GM12891 (cell line): Measurements from ENCODE around the gene CFAP46.

ENCODE experiments used
- PAX5 ChIP-seq: IDR thresholded peaks from 2 replicates; pipeline ENCODE4 v1.6.1; 2011; ENCODE audit warnings: low read length, moderate library complexity, mild to moderate bottlenecking; ENCODE audit not compliant: insufficient read depth, severe bottlenecking
- POLR2A ChIP-seq: IDR thresholded peaks from 2 replicates; pipeline ENCODE4 v1.6.1; 2011; ENCODE audit warnings: low read depth, low read length, control low read depth
- POLR2AphosphoS5 ChIP-seq: IDR thresholded peaks from 2 replicates; pipeline ENCODE4 v1.6.1; 2011; ENCODE audit warnings: low read depth, low read length, control low read depth
- POU2F2 ChIP-seq: IDR thresholded peaks from 2 replicates; pipeline ENCODE4 v1.6.1; 2011; ENCODE audit warnings: low read depth, mild to moderate bottlenecking, control low read depth, low read length, moderate library complexity
- SPI1 ChIP-seq: IDR thresholded peaks from 2 replicates; pipeline ENCODE4 v1.6.1; 2011; ENCODE audit warnings: low read depth, low read length, control low read depth
- TAF1 ChIP-seq: IDR thresholded peaks from 2 replicates; pipeline ENCODE4 v1.6.1; 2011; ENCODE audit warnings: low read depth, low read length, control low read depth

- TF ChIP-seq POLR2A (no peak), SPI1 (no peak), POLR2AphosphoS5 (no peak), PAX5 (no peak), TAF1 (no peak), POU2F2 (no peak)
Measured at GRCh38 chr10:132841615-132841975, 100.8 kb downstream of the CFAP46 start.
